Astrocyte of the cerebellum (primary cell): Measurements from ENCODE around the gene SMKR1.
"Not testable (repeated sequence)": the region's sequence is repeated elsewhere in the genome, so short reads cannot be mapped to it uniquely, and the experiment has no call there.

Experiments used
- DNase-seq: peaks from one replicate; pipeline ENCODE4 v3.0.0-alpha.2; 2011; ENCODE audit warnings: low read depth
- H3K4me3 ChIP-seq: 2 replicates; pipeline ENCODE4 v1.5.1; 2011; ENCODE audit warnings: mild to moderate bottlenecking, low read depth, low read length, moderate library complexity
- in situ Hi-C: cut with HindIII; loops from 2 replicates; pipeline ENCODE4 v1.10.0; 2017; ENCODE audit warnings: low sequenced_read_pairs
- TF ChIP-seq, protein P1 (sequence below): IDR thresholded peaks from 2 replicates; pipeline ENCODE4 v1.5.1; 2012; ENCODE audit warnings: low read length, low read depth, moderate library complexity, mild to moderate bottlenecking; ENCODE audit errors: missing control alignments

SMKR1 gene

GRCh38 chr7:129522971-129523340, 20.6 kb downstream of the SMKR1 start:
- TF ChIP-seq, protein P1, sequence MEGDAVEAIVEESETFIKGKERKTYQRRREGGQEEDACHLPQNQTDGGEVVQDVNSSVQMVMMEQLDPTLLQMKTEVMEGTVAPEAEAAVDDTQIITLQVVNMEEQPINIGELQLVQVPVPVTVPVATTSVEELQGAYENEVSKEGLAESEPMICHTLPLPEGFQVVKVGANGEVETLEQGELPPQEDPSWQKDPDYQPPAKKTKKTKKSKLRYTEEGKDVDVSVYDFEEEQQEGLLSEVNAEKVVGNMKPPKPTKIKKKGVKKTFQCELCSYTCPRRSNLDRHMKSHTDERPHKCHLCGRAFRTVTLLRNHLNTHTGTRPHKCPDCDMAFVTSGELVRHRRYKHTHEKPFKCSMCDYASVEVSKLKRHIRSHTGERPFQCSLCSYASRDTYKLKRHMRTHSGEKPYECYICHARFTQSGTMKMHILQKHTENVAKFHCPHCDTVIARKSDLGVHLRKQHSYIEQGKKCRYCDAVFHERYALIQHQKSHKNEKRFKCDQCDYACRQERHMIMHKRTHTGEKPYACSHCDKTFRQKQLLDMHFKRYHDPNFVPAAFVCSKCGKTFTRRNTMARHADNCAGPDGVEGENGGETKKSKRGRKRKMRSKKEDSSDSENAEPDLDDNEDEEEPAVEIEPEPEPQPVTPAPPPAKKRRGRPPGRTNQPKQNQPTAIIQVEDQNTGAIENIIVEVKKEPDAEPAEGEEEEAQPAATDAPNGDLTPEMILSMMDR: no peak

DNA sequence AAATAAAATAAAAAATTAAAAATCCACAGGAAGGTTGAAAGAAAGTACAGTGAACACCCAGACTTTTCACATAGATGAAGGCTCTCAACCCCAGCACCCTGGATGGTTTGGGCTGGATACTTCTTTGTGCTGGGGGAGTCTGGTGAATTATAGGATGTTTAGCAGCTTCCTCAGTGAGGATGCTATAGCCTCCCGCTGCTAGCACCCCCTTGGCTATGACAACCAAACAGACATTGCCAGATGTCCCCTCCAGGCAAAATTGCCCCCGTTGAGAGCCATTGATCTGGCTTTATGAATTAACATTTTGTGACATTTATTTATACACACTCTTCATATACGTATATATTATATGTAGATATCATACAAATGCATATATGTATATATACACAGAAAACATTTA, 21.6 kb downstream of the SMKR1 start:
- H3K4me3 ChIP-seq: no peak overlapping the region
- in situ Hi-C loops: no loop called here
- no peak for DNase-seq
- TF ChIP-seq, protein P1: no peak

More at GRCh38 chr7:129522971-129523340, 20.6 kb downstream of the SMKR1 start:
- in situ Hi-C loops: no loop called here
- no peak for DNase-seq
- H3K4me3 ChIP-seq: no peak overlapping the region

DNA sequence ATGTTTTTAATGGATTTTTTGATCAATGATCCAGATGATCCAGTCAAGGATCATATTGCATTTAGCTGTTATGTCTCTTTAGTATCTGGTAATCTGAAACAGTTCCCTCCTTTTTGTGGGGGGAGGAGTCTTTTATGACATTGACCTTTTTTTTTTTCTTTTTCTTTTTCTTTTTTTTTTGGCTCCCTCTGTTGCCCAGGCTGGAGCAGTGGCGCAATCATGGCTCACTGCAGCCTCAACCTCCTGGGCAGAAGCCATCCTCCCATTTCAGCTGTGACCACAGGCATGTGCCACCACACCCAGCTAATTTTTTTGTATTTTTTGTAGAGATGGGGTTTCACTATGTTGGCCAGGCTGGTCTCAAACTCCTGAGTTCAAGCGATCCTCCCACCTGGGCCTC, 22.1 kb downstream of the SMKR1 start:
- DNase-seq: peak; percentile 27
- H3K4me3 ChIP-seq, in situ Hi-C loops: not testable (repeated sequence)

DNA sequence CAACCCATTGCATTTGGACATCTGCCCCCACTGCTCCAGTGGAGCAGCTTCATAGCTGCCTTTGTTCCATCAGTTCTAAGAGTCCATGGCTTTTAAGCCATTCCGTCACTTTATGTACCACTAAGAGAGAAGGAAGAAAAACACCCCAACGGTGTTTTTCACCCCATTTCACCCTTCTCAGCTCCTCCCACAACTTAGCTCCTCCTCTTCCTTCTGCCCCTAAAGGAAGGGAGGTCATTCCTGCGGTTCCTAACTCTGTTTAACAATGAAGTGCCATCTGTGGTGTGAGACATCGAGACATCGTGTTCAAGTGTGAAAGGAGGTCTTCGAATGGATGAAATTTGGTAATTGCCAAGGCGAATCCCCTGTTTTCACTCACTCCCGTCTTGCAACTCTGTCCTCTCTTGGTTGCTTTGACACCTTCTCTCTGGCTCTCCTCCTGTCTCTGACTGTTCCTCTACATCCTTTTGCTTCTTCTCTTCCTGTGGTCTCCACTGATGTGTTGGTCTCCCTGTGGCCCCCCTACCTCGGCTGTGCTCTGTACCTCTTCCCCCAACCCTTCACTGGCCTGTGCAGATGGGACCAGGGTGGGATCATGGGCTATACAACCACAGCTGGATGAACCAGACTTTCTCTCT, 23.0 kb downstream of the SMKR1 start:
- TF ChIP-seq, protein P1: no peak
- no peak for DNase-seq
- no peak overlapping the region for H3K4me3 ChIP-seq
- in situ Hi-C loops: no loop called here

- in situ Hi-C loops: no loop called here
- no peak for DNase-seq
- TF ChIP-seq, protein P1: no peak
- no peak overlapping the region for H3K4me3 ChIP-seq
Observed at GRCh38 chr7:129529643-129530042, 27.3 kb downstream of the SMKR1 start.

GRCh38 chr7:129530795-129531391, 28.6 kb downstream of the SMKR1 start:
- DNase-seq: no peak
- no peak overlapping the region for H3K4me3 ChIP-seq
- TF ChIP-seq, protein P1: no peak
- in situ Hi-C loops: no loop called here

DNA sequence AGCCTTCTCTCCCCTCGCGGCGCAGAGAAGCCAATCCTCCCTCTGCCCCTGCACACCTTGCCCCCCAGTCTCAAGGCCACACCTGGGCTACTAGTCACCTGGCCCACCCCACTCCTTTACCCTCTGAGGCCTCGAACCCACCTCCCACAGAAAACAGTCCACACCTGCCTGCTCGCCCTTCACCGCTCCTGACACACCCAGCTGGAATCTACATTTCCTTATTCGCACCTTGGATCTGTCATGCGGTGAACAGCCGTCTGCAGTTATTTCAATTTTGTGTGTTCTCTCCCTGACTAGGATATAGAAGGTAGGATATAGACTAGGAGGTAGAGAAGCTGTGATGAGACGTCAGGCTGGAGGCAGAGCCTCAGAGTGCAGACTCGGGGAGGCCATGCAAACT, 29.4 kb downstream of the SMKR1 start:
- TF ChIP-seq, protein P1: no peak
- in situ Hi-C loops: no loop called here
- no peak overlapping the region for H3K4me3 ChIP-seq
- DNase-seq: no peak
